Uterus (tissue), 2 donors: Measurements from ENCODE around the gene SNTB2.

Source experiments
- POLR2A ChIP-seq, 2 donors: fragments of 450-650 bp; IDR thresholded peaks; one replicate each; pipeline ENCODE4 v1.6.1; 2016; ENCODE audit warnings: antibody characterized with exemption in 2 of 2, mild to moderate bottlenecking in 1 of 2, moderate library complexity in 1 of 2
- TF ChIP-seq, protein P1 (sequence below), 4 experiments: fragments of 200-600 bp in 2 of 4; fragments of 450-650 bp in 2 of 4; sonication (generic) in 2 of 4; IDR thresholded peaks; one replicate each; pipeline ENCODE4 v1.5.1; 2016 to 2019; ENCODE audit warnings: antibody characterized with exemption in 4 of 4, mild to moderate bottlenecking in 2 of 4, moderate library complexity in 1 of 4

DNA sequence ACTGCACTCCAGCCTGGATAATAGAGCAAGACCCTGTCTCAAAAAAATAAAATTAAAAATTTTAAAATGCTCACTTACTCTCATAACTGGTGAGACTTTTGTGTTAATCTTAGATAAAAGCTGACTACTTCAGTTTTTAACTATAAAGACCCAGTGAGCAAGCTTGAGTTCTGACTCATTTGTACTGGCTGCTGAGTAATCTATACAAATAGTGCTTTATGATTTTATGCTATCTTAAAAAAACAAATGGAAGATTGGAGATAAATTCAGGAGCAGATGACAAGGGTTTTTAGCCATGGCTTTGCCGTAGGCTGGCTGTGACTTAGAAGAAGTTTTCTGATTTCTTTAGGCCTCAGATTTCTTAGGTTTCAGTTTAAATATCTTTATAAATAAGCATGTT is 30.5 kb downstream of the SNTB2 start:
- TF ChIP-seq, protein P1, sequence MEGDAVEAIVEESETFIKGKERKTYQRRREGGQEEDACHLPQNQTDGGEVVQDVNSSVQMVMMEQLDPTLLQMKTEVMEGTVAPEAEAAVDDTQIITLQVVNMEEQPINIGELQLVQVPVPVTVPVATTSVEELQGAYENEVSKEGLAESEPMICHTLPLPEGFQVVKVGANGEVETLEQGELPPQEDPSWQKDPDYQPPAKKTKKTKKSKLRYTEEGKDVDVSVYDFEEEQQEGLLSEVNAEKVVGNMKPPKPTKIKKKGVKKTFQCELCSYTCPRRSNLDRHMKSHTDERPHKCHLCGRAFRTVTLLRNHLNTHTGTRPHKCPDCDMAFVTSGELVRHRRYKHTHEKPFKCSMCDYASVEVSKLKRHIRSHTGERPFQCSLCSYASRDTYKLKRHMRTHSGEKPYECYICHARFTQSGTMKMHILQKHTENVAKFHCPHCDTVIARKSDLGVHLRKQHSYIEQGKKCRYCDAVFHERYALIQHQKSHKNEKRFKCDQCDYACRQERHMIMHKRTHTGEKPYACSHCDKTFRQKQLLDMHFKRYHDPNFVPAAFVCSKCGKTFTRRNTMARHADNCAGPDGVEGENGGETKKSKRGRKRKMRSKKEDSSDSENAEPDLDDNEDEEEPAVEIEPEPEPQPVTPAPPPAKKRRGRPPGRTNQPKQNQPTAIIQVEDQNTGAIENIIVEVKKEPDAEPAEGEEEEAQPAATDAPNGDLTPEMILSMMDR (IDR thresholded peaks at IDR 0.05) = no peak
- no peak for TF ChIP-seq POLR2A (IDR thresholded peaks at IDR 0.05)
